Transverse colon (tissue), 4 donors: ENCODE results near the gene HSD17B11.

ENCODE experiments used
- EP300 ChIP-seq: sonication (generic); formaldehyde crosslinking; IDR thresholded peaks from one replicate; pipeline ENCODE4 v1.6.1; 2017; ENCODE audit warnings: antibody characterized with exemption, low read depth
- POLR2A ChIP-seq: fragments of 450-650 bp; IDR thresholded peaks from one replicate; pipeline ENCODE4 v1.6.1; 2016; ENCODE audit warnings: antibody characterized with exemption, mild to moderate bottlenecking, moderate library complexity
- POLR2AphosphoS5 ChIP-seq, 3 donors: sonication (generic); formaldehyde crosslinking; IDR thresholded peaks; one replicate each; pipeline ENCODE4 v1.6.1; 2016; ENCODE audit warnings: antibody characterized with exemption in 3 of 3
- TF ChIP-seq, protein P1 (sequence below), 5 experiments: fragments of 200-600 bp in 3 of 5; fragments of 450-650 bp in 2 of 5; sonication (generic) in 3 of 5; IDR thresholded peaks; 1 replicate in 2 of 5; 2 replicates in 3 of 5; pipeline ENCODE4 v1.5.1; 2016 to 2017; ENCODE audit warnings: antibody characterized with exemption in 5 of 5, inconsistent platforms in 3 of 5, mild to moderate bottlenecking in 2 of 5, moderate library complexity in 1 of 5

- TF ChIP-seq POLR2A (no peak), POLR2AphosphoS5 (IDR thresholded peaks at IDR 0.05) (no peak), EP300 (no peak)
- TF ChIP-seq, protein P1, sequence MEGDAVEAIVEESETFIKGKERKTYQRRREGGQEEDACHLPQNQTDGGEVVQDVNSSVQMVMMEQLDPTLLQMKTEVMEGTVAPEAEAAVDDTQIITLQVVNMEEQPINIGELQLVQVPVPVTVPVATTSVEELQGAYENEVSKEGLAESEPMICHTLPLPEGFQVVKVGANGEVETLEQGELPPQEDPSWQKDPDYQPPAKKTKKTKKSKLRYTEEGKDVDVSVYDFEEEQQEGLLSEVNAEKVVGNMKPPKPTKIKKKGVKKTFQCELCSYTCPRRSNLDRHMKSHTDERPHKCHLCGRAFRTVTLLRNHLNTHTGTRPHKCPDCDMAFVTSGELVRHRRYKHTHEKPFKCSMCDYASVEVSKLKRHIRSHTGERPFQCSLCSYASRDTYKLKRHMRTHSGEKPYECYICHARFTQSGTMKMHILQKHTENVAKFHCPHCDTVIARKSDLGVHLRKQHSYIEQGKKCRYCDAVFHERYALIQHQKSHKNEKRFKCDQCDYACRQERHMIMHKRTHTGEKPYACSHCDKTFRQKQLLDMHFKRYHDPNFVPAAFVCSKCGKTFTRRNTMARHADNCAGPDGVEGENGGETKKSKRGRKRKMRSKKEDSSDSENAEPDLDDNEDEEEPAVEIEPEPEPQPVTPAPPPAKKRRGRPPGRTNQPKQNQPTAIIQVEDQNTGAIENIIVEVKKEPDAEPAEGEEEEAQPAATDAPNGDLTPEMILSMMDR (IDR thresholded peaks at IDR 0.05) = no peak
Observed at GRCh38 chr4:87390551-87390890, 467 bp downstream of the HSD17B11 start.
